WTC11 (cell line): Measurements from ENCODE around the gene SPOCK1. TPM values are rescaled to one million over a fixed set of nuclear protein-coding genes. Genes with fewer than 3 reads are reported as not detected.

Experiments used
- ATAC-seq: fragments of 200-7000 bp; cut with Tn5 transposase; 2 replicates; pipeline ENCODE4 v1.10.0; 2021; ENCODE audit warnings: mild to moderate bottlenecking, moderate library complexity
- CTCF ChIA-PET: fragments of 300-600 bp; sonication (Branson Sonifier 250); formaldehyde crosslinking; loops from one replicate; lab custom pipeline; 2021; ENCODE audit warnings: antibody characterized with exemption; lab: Charles Lee
- POLR2A ChIA-PET: fragments of 350-600 bp; sonication (Branson Sonifier 250); formaldehyde crosslinking; loops from one replicate; lab custom pipeline; 2021; ENCODE audit warnings: antibody characterized with exemption; lab: Charles Lee
- DNase-seq: peaks from one replicate; pipeline ENCODE4 v3.0.0; 2021; ENCODE audit warnings: low spot score
- H3K27ac Mint-ChIP-seq: 2 replicates; pipeline ENCODE4 v1.8.0; 2021; ENCODE audit warnings: mixed read lengths
- H3K27me3 Mint-ChIP-seq: 2 replicates; pipeline ENCODE4 v1.8.0; 2021; ENCODE audit warnings: low read depth, mild to moderate bottlenecking, moderate library complexity, mixed read lengths
- H3K36me3 Mint-ChIP-seq: 2 replicates; pipeline ENCODE4 v1.8.0; 2021; ENCODE audit warnings: mixed read lengths
- H3K4me1 Mint-ChIP-seq: 2 replicates; pipeline ENCODE4 v1.8.0; 2022; ENCODE audit warnings: mixed read lengths
- H3K4me3 Mint-ChIP-seq: 2 replicates; pipeline ENCODE4 v1.8.0; 2021; ENCODE audit warnings: mild to moderate bottlenecking, moderate library complexity, mixed read lengths
- H3K9me3 Mint-ChIP-seq: 2 replicates; pipeline ENCODE4 v1.8.0; 2021; ENCODE audit warnings: mixed read lengths
- ARID4B ChIP-seq: sonication (generic); formaldehyde crosslinking; IDR thresholded peaks from 2 replicates; pipeline ENCODE4 v1.8.0; 2023; ENCODE audit warnings: missing genetic modification reagents, mild to moderate bottlenecking, borderline replicate concordance
- CBFB ChIP-seq: sonication (generic); formaldehyde crosslinking; IDR thresholded peaks from 2 replicates; pipeline ENCODE4 v1.8.1; 2022; ENCODE audit warnings: mild to moderate bottlenecking, low read depth, missing genetic modification reagents
- CDX4 ChIP-seq: fragments of 250-450 bp; sonication (Bioruptor Pico); IDR thresholded peaks from 2 replicates; pipeline ENCODE4 v1.9.0; 2021; ENCODE audit warnings: moderate library complexity, mild to moderate bottlenecking, inconsistent platforms, borderline replicate concordance
- CREB1 ChIP-seq: sonication (generic); formaldehyde crosslinking; IDR thresholded peaks from 2 replicates; pipeline ENCODE4 v1.8.0; 2023; ENCODE audit warnings: mild to moderate bottlenecking, missing genetic modification reagents
- ELF4 ChIP-seq: sonication (generic); formaldehyde crosslinking; IDR thresholded peaks from 2 replicates; pipeline ENCODE4 v1.8.1; 2022; ENCODE audit warnings: low read depth, mild to moderate bottlenecking, moderate library complexity, missing genetic modification reagents
- EMX1 ChIP-seq: fragments of 250-450 bp; sonication (Bioruptor Pico); IDR thresholded peaks from 2 replicates; pipeline ENCODE4 v1.8.0; 2021; ENCODE audit warnings: mild to moderate bottlenecking
- ESRRA ChIP-seq: sonication (generic); formaldehyde crosslinking; IDR thresholded peaks from 2 replicates; pipeline ENCODE4 v1.8.1; 2022; ENCODE audit warnings: mild to moderate bottlenecking, missing genetic modification reagents, borderline replicate concordance
- ETV6 ChIP-seq: sonication (generic); formaldehyde crosslinking; IDR thresholded peaks from 2 replicates; pipeline ENCODE4 v1.8.1; 2022; ENCODE audit warnings: mild to moderate bottlenecking, missing genetic modification reagents
- FOXJ3 ChIP-seq: sonication (generic); formaldehyde crosslinking; IDR thresholded peaks from 2 replicates; pipeline ENCODE4 v1.9.0; 2021; ENCODE audit warnings: missing genetic modification reagents, mild to moderate bottlenecking, borderline replicate concordance
- GRHL2 ChIP-seq: fragments of 250-450 bp; sonication (Bioruptor Pico); IDR thresholded peaks from 2 replicates; pipeline ENCODE4 v1.8.0; 2022; ENCODE audit warnings: mild to moderate bottlenecking, moderate library complexity; ENCODE audit not compliant: insufficient replicate concordance, severe bottlenecking
- MYBL2 ChIP-seq: sonication (generic); formaldehyde crosslinking; IDR thresholded peaks from 2 replicates; pipeline ENCODE4 v1.8.1; 2023; ENCODE audit warnings: mild to moderate bottlenecking, moderate library complexity, missing genetic modification reagents
- NR3C1 ChIP-seq: sonication (generic); formaldehyde crosslinking; conservative IDR thresholded peaks from 2 replicates; pipeline ENCODE4 v1.8.1; 2023; ENCODE audit warnings: low read depth, mild to moderate bottlenecking, missing genetic modification reagents
- PRRX2 ChIP-seq: fragments of 250-450 bp; sonication (Bioruptor Pico); IDR thresholded peaks from 2 replicates; pipeline ENCODE4 v1.8.0; 2021; ENCODE audit warnings: mild to moderate bottlenecking
- SOX15 ChIP-seq: fragments of 250-450 bp; sonication (Bioruptor Pico); IDR thresholded peaks from 2 replicates; pipeline ENCODE4 v1.9.0; 2021; ENCODE audit warnings: mild to moderate bottlenecking
- ZBTB21 ChIP-seq: sonication (generic); formaldehyde crosslinking; IDR thresholded peaks from 2 replicates; pipeline ENCODE4 v1.8.1; 2023; ENCODE audit warnings: mild to moderate bottlenecking, missing genetic modification reagents, borderline replicate concordance
- ZNF671 ChIP-seq: fragments of 250-450 bp; sonication (Bioruptor Pico); IDR thresholded peaks from 2 replicates; pipeline ENCODE4 v1.8.0; 2021; ENCODE audit warnings: mild to moderate bottlenecking
- total RNA-seq: library from RNA; stranded (reverse); gene quantifications from 3 replicates; pipeline ENCODE4 v1.2.3, GENCODE V29; 2021
- TF ChIP-seq, protein P1 (sequence below): sonication (generic); formaldehyde crosslinking; IDR thresholded peaks from 2 replicates; pipeline ENCODE4 v1.8.0; 2022; ENCODE audit warnings: missing genetic modification reagents
- TF ChIP-seq, protein P2 (sequence below): fragments of 200-600 bp; IDR thresholded peaks from 2 replicates; pipeline ENCODE4 v1.8.0; 2022; ENCODE audit warnings: antibody characterized with exemption
- TF ChIP-seq, protein P3 (sequence below): sonication (generic); formaldehyde crosslinking; IDR thresholded peaks from 2 replicates; pipeline ENCODE4 v1.8.1; 2022; ENCODE audit warnings: mild to moderate bottlenecking, moderate library complexity, missing genetic modification reagents
- TF ChIP-seq, protein P4 (sequence below): fragments of 250-450 bp; sonication (Bioruptor Pico); conservative IDR thresholded peaks from 2 replicates; pipeline ENCODE4 v1.9.0; 2021; ENCODE audit warnings: mild to moderate bottlenecking
- TF ChIP-seq, protein P5 (sequence below): sonication (generic); formaldehyde crosslinking; IDR thresholded peaks from 2 replicates; pipeline ENCODE4 v1.8.0; 2022; ENCODE audit warnings: mild to moderate bottlenecking, missing genetic modification reagents

SPOCK1 gene
- total RNA-seq, 1 experiment from 2014 or later = 15.2 TPM

- no peaks in the 10 kb centered on the region for H3K36me3 Mint-ChIP-seq
- TF ChIP-seq ETV6 (CRISPR knock-in tag) (no peak), CREB1 (CRISPR knock-in tag) (no peak), ZNF671 (no peak), MYBL2 (CRISPR knock-in tag) (no peak), GRHL2 (no peak)
- TF ChIP-seq, protein P1, sequence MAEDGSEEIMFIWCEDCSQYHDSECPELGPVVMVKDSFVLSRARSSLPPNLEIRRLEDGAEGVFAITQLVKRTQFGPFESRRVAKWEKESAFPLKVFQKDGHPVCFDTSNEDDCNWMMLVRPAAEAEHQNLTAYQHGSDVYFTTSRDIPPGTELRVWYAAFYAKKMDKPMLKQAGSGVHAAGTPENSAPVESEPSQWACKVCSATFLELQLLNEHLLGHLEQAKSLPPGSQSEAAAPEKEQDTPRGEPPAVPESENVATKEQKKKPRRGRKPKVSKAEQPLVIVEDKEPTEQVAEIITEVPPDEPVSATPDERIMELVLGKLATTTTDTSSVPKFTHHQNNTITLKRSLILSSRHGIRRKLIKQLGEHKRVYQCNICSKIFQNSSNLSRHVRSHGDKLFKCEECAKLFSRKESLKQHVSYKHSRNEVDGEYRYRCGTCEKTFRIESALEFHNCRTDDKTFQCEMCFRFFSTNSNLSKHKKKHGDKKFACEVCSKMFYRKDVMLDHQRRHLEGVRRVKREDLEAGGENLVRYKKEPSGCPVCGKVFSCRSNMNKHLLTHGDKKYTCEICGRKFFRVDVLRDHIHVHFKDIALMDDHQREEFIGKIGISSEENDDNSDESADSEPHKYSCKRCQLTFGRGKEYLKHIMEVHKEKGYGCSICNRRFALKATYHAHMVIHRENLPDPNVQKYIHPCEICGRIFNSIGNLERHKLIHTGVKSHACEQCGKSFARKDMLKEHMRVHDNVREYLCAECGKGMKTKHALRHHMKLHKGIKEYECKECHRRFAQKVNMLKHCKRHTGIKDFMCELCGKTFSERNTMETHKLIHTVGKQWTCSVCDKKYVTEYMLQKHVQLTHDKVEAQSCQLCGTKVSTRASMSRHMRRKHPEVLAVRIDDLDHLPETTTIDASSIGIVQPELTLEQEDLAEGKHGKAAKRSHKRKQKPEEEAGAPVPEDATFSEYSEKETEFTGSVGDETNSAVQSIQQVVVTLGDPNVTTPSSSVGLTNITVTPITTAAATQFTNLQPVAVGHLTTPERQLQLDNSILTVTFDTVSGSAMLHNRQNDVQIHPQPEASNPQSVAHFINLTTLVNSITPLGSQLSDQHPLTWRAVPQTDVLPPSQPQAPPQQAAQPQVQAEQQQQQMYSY (CRISPR knock-in tag) = no peak
- TF ChIP-seq, protein P2, sequence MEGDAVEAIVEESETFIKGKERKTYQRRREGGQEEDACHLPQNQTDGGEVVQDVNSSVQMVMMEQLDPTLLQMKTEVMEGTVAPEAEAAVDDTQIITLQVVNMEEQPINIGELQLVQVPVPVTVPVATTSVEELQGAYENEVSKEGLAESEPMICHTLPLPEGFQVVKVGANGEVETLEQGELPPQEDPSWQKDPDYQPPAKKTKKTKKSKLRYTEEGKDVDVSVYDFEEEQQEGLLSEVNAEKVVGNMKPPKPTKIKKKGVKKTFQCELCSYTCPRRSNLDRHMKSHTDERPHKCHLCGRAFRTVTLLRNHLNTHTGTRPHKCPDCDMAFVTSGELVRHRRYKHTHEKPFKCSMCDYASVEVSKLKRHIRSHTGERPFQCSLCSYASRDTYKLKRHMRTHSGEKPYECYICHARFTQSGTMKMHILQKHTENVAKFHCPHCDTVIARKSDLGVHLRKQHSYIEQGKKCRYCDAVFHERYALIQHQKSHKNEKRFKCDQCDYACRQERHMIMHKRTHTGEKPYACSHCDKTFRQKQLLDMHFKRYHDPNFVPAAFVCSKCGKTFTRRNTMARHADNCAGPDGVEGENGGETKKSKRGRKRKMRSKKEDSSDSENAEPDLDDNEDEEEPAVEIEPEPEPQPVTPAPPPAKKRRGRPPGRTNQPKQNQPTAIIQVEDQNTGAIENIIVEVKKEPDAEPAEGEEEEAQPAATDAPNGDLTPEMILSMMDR = no peak
- H3K4me1 Mint-ChIP-seq = peaks cover 19% of the 10 kb centered on the region
- H3K9me3 Mint-ChIP-seq = 0 out of 2 replicates have a peak, but pooled peaks cover 3% of the 10 kb centered on the region
- no peak for DNase-seq
- no peaks in the 10 kb centered on the region for H3K27me3 Mint-ChIP-seq
- H3K27ac Mint-ChIP-seq = no peak overlapping the region
- H3K4me3 Mint-ChIP-seq = no peak overlapping the region
- CTCF ChIA-PET = no interaction called here
- no peak for ATAC-seq
- POLR2A ChIA-PET = no interaction called here
Measured at GRCh38 chr5:137070521-137070920, 428.6 kb downstream of the SPOCK1 start.

- DNase-seq (no peak), ATAC-seq (no peak)
- 0 out of 2 replicates have a peak, but pooled peaks cover 3% of the 10 kb centered on the region for H3K9me3 Mint-ChIP-seq
- no peak overlapping the region for H3K27ac Mint-ChIP-seq
- no peak overlapping the region for H3K4me3 Mint-ChIP-seq
- peaks cover 16% of the 10 kb centered on the region for H3K4me1 Mint-ChIP-seq
- ChIA-PET CTCF (no interaction called here), POLR2A (no interaction called here)
- H3K36me3 Mint-ChIP-seq = no peaks in the 10 kb centered on the region
- H3K27me3 Mint-ChIP-seq = no peaks in the 10 kb centered on the region
- no peak for TF ChIP-seq NR3C1 (CRISPR knock-in tag)
- TF ChIP-seq, protein P3, sequence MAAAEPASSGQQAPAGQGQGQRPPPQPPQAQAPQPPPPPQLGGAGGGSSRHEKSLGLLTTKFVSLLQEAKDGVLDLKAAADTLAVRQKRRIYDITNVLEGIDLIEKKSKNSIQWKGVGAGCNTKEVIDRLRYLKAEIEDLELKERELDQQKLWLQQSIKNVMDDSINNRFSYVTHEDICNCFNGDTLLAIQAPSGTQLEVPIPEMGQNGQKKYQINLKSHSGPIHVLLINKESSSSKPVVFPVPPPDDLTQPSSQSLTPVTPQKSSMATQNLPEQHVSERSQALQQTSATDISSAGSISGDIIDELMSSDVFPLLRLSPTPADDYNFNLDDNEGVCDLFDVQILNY (CRISPR knock-in tag) = no peak
- no peak for TF ChIP-seq PRRX2 (CRISPR knock-in tag)
- TF ChIP-seq CDX4 (CRISPR knock-in tag) = no peak
- TF ChIP-seq, protein P4, sequence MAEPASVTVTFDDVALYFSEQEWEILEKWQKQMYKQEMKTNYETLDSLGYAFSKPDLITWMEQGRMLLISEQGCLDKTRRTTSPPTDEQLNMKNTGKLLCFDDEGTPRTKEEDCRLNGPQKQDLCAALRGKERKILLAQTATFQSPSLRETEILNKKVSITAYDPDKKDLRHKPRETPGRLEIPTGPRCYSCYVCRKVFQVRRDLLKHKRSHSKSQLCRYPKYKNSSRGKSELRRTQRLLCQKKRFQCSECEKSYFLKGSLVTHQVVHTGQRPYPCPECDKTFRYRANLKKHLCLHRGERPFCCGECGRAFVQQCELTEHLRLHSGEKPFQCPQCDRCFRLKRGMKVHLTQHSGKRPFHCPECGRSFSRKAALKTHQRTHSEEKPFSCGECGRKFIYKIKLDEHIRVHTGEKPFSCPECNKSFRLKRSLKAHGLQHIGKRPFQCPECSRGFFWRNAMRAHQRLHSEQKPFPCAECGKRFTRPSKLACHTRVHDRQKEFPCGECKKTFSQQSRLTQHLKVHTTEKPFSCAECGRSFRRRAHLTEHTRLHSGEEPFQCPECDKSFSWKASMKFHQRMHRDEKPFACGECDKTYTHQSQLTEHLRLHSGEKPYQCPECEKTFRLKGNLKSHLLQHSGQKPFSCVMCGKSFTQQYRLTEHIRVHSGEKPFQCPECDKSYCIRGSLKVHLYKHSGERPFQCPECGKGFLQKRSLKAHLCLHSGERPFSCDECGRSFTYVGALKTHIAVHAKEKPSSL = no peak
- no peak for TF ChIP-seq CBFB (CRISPR knock-in tag)
- TF ChIP-seq ARID4B (CRISPR knock-in tag) = no peak
- no peak for TF ChIP-seq ELF4 (CRISPR knock-in tag)
- no peak for TF ChIP-seq ZNF671
- TF ChIP-seq ESRRA = no peak
- TF ChIP-seq FOXJ3 (CRISPR knock-in tag) = no peak
- TF ChIP-seq, protein P5, sequence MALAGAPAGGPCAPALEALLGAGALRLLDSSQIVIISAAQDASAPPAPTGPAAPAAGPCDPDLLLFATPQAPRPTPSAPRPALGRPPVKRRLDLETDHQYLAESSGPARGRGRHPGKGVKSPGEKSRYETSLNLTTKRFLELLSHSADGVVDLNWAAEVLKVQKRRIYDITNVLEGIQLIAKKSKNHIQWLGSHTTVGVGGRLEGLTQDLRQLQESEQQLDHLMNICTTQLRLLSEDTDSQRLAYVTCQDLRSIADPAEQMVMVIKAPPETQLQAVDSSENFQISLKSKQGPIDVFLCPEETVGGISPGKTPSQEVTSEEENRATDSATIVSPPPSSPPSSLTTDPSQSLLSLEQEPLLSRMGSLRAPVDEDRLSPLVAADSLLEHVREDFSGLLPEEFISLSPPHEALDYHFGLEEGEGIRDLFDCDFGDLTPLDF (CRISPR knock-in tag) = no peak
- no peak for TF ChIP-seq SOX15 (CRISPR knock-in tag)
- no peak for TF ChIP-seq EMX1 (CRISPR knock-in tag)
- TF ChIP-seq ZBTB21 (CRISPR knock-in tag) = no peak
Measured at GRCh38 chr5:137069358-137069757, 429.8 kb downstream of the SPOCK1 start.
